ENCODE measurements around the gene ZFHX3.

GRCh38 chr16:73013974-73014373 is 34.0 kb downstream of the ZFHX3 start:
- no peak for TF ChIP-seq HDAC6 (IDR thresholded peaks at IDR 0.05; ENCODE audit: low read depth, low read length)
- no peak for TF ChIP-seq FOXP1 (CRISPR knock-in tag; IDR thresholded peaks at IDR 0.05)
- no peak for TF ChIP-seq CHD2 (IDR thresholded peaks at IDR 0.05; ENCODE audit: low read depth, low read length)
- no peak for TF ChIP-seq EZH2 (IDR thresholded peaks at IDR 0.05; ENCODE audit: borderline replicate concordance, low read depth, low read length)
- no peak for TF ChIP-seq CTCF (IDR thresholded peaks at IDR 0.05 in 2 of 3, conservative IDR thresholded peaks at IDR 0.05 in 1 of 3; ENCODE audit: insufficient read depth in 2 of 3, low read depth in 1 of 3, low read length in 3 of 3)
- no peak for TF ChIP-seq EP300 (IDR thresholded peaks at IDR 0.05; ENCODE audit: low read length)

Measured in K562 (cell line).